PC-9 (cell line): Measurements from ENCODE around the gene ADAMTS2. TPM values are rescaled to one million over a fixed set of nuclear protein-coding genes. Genes with fewer than 3 reads are reported as not detected.

Experiments used
- BruUV-seq: library from RNA; stranded (reverse); fragments of 400-500 nt; replicated peaks from 2 replicates; lab custom pipeline; 2021; lab: Mats Ljungman, UMichigan
- CTCF ChIA-PET: fragments of 300-600 bp; sonication (Branson Sonifier 250); formaldehyde crosslinking; loops from one replicate; lab custom pipeline; 2022; ENCODE audit warnings: antibody characterized with exemption; lab: Charles Lee
- POLR2A ChIA-PET: fragments of 300-600 bp; sonication (Branson Sonifier 250); formaldehyde crosslinking; loops from one replicate; lab custom pipeline; 2022; ENCODE audit warnings: antibody characterized with exemption; ENCODE audit not compliant: unreplicated experiment; lab: Charles Lee
- DNase-seq, 2 experiments: peaks; one replicate each; pipeline versions ENCODE4 v3.0.0 to v3.0.0-alpha.2; 2015 to 2022; ENCODE audit warnings: mixed read lengths in 1 of 2
- H2AFZ ChIP-seq: fragments of 200-600 bp; sonication (generic); 2 replicates; pipeline ENCODE4 v1.8.1; 2017; ENCODE audit warnings: antibody characterized with exemption
- H3F3A ChIP-seq: fragments of 200-600 bp; sonication (generic); 2 replicates; pipeline ENCODE4 v1.8.1; 2017; ENCODE audit warnings: antibody characterized with exemption, mild to moderate bottlenecking, low read depth; ENCODE audit not compliant: insufficient read depth
- H3K27ac ChIP-seq: fragments of 200-600 bp; sonication (generic); 2 replicates; pipeline ENCODE4 v1.6.1; 2016; ENCODE audit warnings: mixed run types
- H3K27me3 ChIP-seq: fragments of 200-600 bp; sonication (generic); 2 replicates; pipeline ENCODE4 v1.6.1; 2016; ENCODE audit warnings: low read depth, mixed run types; ENCODE audit not compliant: insufficient read depth
- H3K36me3 ChIP-seq: fragments of 200-600 bp; sonication (generic); 2 replicates; pipeline ENCODE4 v1.6.1; 2016; ENCODE audit warnings: low read depth, mixed run types
- H3K4me1 ChIP-seq: fragments of 200-600 bp; sonication (generic); replicated peaks from 2 replicates; pipeline ENCODE4 v1.6.1; 2016; ENCODE audit warnings: mixed run types; ENCODE audit not compliant: insufficient read depth
- H3K4me2 ChIP-seq: fragments of 200-600 bp; sonication (generic); 2 replicates; pipeline ENCODE4 v1.6.1; 2017; ENCODE audit warnings: mixed run types
- H3K4me3 ChIP-seq: fragments of 200-600 bp; sonication (generic); 2 replicates; pipeline ENCODE4 v1.6.1; 2016; ENCODE audit warnings: mixed run types
- H3K79me2 ChIP-seq: fragments of 200-600 bp; sonication (generic); 2 replicates; pipeline ENCODE4 v1.6.1; 2017; ENCODE audit warnings: low read depth, mixed run types
- H3K9me2 ChIP-seq: fragments of 200-600 bp; sonication (generic); 2 replicates; pipeline ENCODE4 v1.8.1; 2017; ENCODE audit warnings: mild to moderate bottlenecking; ENCODE audit not compliant: insufficient read depth
- H3K9me3 ChIP-seq: fragments of 200-600 bp; sonication (generic); 2 replicates; pipeline ENCODE4 v1.8.1; 2016; ENCODE audit warnings: low read depth; ENCODE audit not compliant: insufficient read depth
- H4K20me1 ChIP-seq: fragments of 200-600 bp; sonication (generic); 2 replicates; pipeline ENCODE4 v1.8.1; 2017; ENCODE audit not compliant: insufficient read depth
- EZH2 ChIP-seq: fragments of 200-600 bp; sonication (generic); IDR thresholded peaks from 2 replicates; pipeline ENCODE4 v1.8.0; 2017; ENCODE audit warnings: antibody characterized with exemption, low read depth
- intact Hi-C: fragments of 100-400 bp; cut with micrococcal nuclease; formaldehyde crosslinking; loops from one replicate; pipeline ENCODE4 v1.10.0; 2022; ENCODE audit not compliant: unreplicated experiment
- total RNA-seq: library from RNA; stranded (reverse); gene quantifications from 2 replicates; pipeline ENCODE4 v1.2.3, GENCODE V29; 2021
- TF ChIP-seq, protein P1 (sequence below): fragments of 200-600 bp; sonication (generic); conservative IDR thresholded peaks from 2 replicates; pipeline ENCODE4 v1.6.1; 2017; ENCODE audit warnings: mixed run types, antibody characterized with exemption, mild to moderate bottlenecking, moderate library complexity

Gene ADAMTS2
- total RNA-seq, 1 experiment from 2014 or later = not detected

DNA sequence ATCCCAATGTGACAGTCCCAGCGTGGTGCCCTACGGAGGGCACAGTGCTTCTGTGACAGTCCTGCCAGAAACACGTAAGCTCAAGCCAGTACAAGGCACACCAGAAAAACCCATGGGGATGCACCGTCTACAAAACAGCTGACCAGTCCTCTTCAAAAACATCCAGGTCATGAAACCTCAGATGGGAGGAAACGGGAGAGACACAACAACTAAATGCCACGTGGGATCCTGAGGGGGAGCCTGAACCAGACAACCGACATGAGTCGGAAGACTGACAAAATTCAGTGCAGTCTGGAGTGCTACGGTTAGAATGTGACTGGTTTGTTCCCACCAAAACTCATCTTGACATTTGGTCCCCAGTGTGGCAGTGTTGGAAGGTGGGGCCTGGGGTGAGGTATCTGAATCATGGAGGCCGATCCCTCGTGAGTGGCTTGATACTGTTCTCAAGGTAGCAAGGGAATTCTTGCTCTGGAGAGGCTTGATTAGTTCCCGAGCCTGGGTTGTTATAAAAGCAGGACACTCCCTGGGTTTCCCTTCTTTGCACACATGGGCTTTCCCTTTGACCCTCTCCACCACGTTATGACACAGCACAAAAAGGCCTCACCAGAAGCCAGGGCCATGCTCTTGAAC lies 55.4 kb downstream of the ADAMTS2 start:
- BruUV-seq = no TSS peak
- no peaks in the 10 kb centered on the region for H3K79me2 ChIP-seq
- H3K9me3 ChIP-seq = no peaks in the 10 kb centered on the region
- H2AFZ ChIP-seq = no peak overlapping the region
- H3K4me3 ChIP-seq = no peak overlapping the region
- intact Hi-C loops = no loop called here
- DNase-seq = no peak
- H3K36me3 ChIP-seq = no peaks in the 10 kb centered on the region
- no peaks in the 10 kb centered on the region for H4K20me1 ChIP-seq
- no peak overlapping the region for H3K27ac ChIP-seq
- no peak overlapping the region for H3K4me2 ChIP-seq
- H3F3A ChIP-seq = no peaks in the 10 kb centered on the region
- H3K27me3 ChIP-seq = peaks cover 99% of the 10 kb centered on the region
- ChIA-PET CTCF (no interaction called here), POLR2A (no interaction called here)
- H3K9me2 ChIP-seq = no peaks in the 10 kb centered on the region
- TF ChIP-seq, protein P1, sequence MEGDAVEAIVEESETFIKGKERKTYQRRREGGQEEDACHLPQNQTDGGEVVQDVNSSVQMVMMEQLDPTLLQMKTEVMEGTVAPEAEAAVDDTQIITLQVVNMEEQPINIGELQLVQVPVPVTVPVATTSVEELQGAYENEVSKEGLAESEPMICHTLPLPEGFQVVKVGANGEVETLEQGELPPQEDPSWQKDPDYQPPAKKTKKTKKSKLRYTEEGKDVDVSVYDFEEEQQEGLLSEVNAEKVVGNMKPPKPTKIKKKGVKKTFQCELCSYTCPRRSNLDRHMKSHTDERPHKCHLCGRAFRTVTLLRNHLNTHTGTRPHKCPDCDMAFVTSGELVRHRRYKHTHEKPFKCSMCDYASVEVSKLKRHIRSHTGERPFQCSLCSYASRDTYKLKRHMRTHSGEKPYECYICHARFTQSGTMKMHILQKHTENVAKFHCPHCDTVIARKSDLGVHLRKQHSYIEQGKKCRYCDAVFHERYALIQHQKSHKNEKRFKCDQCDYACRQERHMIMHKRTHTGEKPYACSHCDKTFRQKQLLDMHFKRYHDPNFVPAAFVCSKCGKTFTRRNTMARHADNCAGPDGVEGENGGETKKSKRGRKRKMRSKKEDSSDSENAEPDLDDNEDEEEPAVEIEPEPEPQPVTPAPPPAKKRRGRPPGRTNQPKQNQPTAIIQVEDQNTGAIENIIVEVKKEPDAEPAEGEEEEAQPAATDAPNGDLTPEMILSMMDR = no peak
- no peak for TF ChIP-seq EZH2
- H3K4me1 ChIP-seq = no peaks in the 10 kb centered on the region

DNA sequence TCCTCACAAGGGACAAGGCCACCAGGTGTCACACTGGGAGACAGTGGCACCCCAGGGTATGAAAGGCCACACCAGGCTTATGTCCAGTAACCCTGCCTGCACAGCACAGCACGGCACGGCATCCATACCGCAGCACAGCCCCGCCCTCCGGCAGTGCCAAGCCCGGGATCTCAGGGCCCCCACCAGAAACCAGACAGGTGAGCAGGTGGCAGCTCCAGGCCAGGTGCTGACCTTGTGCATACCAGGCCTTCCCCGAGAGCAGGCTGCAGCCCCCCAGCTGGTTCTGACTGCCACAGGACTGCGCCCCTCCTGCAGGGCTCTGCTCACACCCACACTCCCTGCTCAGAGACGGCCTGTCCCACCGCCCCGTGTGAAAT lies 56.5 kb downstream of the ADAMTS2 start:
- intact Hi-C loops = no loop called here
- ChIA-PET POLR2A (no interaction called here), CTCF (no interaction called here)
- no peaks in the 10 kb centered on the region for H3F3A ChIP-seq
- no peaks in the 10 kb centered on the region for H3K4me1 ChIP-seq
- BruUV-seq = no TSS peak
- H2AFZ ChIP-seq = no peak overlapping the region
- H3K9me3 ChIP-seq = no peaks in the 10 kb centered on the region
- no peaks in the 10 kb centered on the region for H3K36me3 ChIP-seq
- peaks cover 99% of the 10 kb centered on the region for H3K27me3 ChIP-seq
- no peaks in the 10 kb centered on the region for H3K9me2 ChIP-seq
- DNase-seq = no peak
- no peak overlapping the region for H3K4me3 ChIP-seq
- no peak for TF ChIP-seq EZH2
- TF ChIP-seq, protein P1 = no peak
- no peaks in the 10 kb centered on the region for H3K79me2 ChIP-seq
- no peak overlapping the region for H3K27ac ChIP-seq
- no peaks in the 10 kb centered on the region for H4K20me1 ChIP-seq
- H3K4me2 ChIP-seq = no peak overlapping the region

GRCh38 chr5:179288101-179288808 lies 57.0 kb downstream of the ADAMTS2 start:
- POLR2A ChIA-PET = no interaction called here
- Histone ChIP-seq H3K4me2 (no peak overlapping the region), H3K4me1 (no peaks in the 10 kb centered on the region), H4K20me1 (no peaks in the 10 kb centered on the region), H3F3A (no peaks in the 10 kb centered on the region), H3K27ac (no peak overlapping the region), H3K27me3 (peaks cover 93% of the 10 kb centered on the region), H3K9me3 (no peaks in the 10 kb centered on the region), H3K79me2 (no peaks in the 10 kb centered on the region), H3K4me3 (no peak overlapping the region), H3K36me3 (no peaks in the 10 kb centered on the region), H2AFZ (no peak overlapping the region), H3K9me2 (no peaks in the 10 kb centered on the region)
- TF ChIP-seq EZH2 = no peak
- TF ChIP-seq, protein P1 = no peak
- intact Hi-C loops = no loop called here
- CTCF ChIA-PET = no interaction called here
- no TSS peak for BruUV-seq
- DNase-seq = no peak
